ENCODE measurements around the gene HDAC4. TPM values are rescaled to one million over a fixed set of nuclear protein-coding genes. Genes with fewer than 3 reads are reported as not detected.

Gene HDAC4
- total RNA-seq, 1 experiment from 2014 or later: 40.1 TPM

GRCh38 chr2:239020541-239021041, 380.2 kb downstream of the HDAC4 start:
- Histone ChIP-seq H3K4me3 (ENCODE audit: low read depth in 2 of 2, low read length in 2 of 2) (no peak overlapping the region), H3K9me3 (ENCODE audit: control insufficient read depth, insufficient read depth, low read depth, low read length) (no peaks in the 10 kb centered on the region), H3K27me3 (ENCODE audit: control insufficient read depth, insufficient read depth, low read length) (no peaks in the 10 kb centered on the region; the same call in 1 of the 2 replicates), H3K27ac (ENCODE audit: low read length) (no peak overlapping the region), H3K4me1 (ENCODE audit: control insufficient read depth, insufficient read depth, low read length) (no peaks in the 10 kb centered on the region), H3K36me3 (ENCODE audit: control insufficient read depth, insufficient read depth, low read length) (no peaks in the 10 kb centered on the region)
- TF ChIP-seq POLR2AphosphoS5 (IDR thresholded peaks at IDR 0.05; ENCODE audit: low read depth, low read length) (no peak), CTCF (IDR thresholded peaks at IDR 0.05) (no peak), TCF7L2 (IDR thresholded peaks at IDR 0.05; ENCODE audit: low read depth, low read length) (no peak), REST (IDR thresholded peaks at IDR 0.05; ENCODE audit: insufficient read depth in 1 of 2, low read depth in 2 of 2, low read length in 1 of 2) (no peak), SIN3A (IDR thresholded peaks at IDR 0.05; ENCODE audit: borderline replicate concordance, insufficient read depth, low read depth, low read length) (no peak)
- POLR2A ChIA-PET: interaction anchor here (0.7 kb wide), 1 partner anchor 339 kb away, joined by 4 read pairs; no protein-coding TSS in a partner anchor
- intact Hi-C loops (cut with micrococcal nuclease; ENCODE audit: unreplicated experiment) (no loop called here), in situ Hi-C loops (cut with HindIII; ENCODE audit: low pct_unique_long_range_greater_than_20kb, low sequenced_read_pairs) (no loop called here)
- BruUV-seq (replicated peaks): no TSS peak
- DNase-seq (ENCODE audit: low read depth, low spot score) (no peak), ATAC-seq (no peak)
- CTCF ChIA-PET: no interaction called here

GRCh38 chr2:239019183-239019581, 381.6 kb downstream of the HDAC4 start:
- DNase-seq (ENCODE audit: low read depth, low spot score): no peak
- in situ Hi-C loops (cut with HindIII; ENCODE audit: low pct_unique_long_range_greater_than_20kb, low sequenced_read_pairs): no loop called here
- CTCF ChIA-PET: no interaction called here
- no peak for TF ChIP-seq SIN3A (IDR thresholded peaks at IDR 0.05; ENCODE audit: borderline replicate concordance, insufficient read depth, low read depth, low read length)
- TF ChIP-seq REST (IDR thresholded peaks at IDR 0.05; ENCODE audit: insufficient read depth in 1 of 2, low read depth in 2 of 2, low read length in 1 of 2): no peak
- TF ChIP-seq POLR2AphosphoS5 (IDR thresholded peaks at IDR 0.05; ENCODE audit: low read depth, low read length): no peak
- no peak for TF ChIP-seq CTCF (IDR thresholded peaks at IDR 0.05)
- TF ChIP-seq TCF7L2 (IDR thresholded peaks at IDR 0.05; ENCODE audit: low read depth, low read length): no peak
- no peak overlapping the region for H3K27ac ChIP-seq (ENCODE audit: low read length)
- no peaks in the 10 kb centered on the region for H3K4me1 ChIP-seq (ENCODE audit: control insufficient read depth, insufficient read depth, low read length)
- ATAC-seq: no peak
- BruUV-seq (replicated peaks): no TSS peak
- H3K27me3 ChIP-seq (ENCODE audit: control insufficient read depth, insufficient read depth, low read length): no peaks in the 10 kb centered on the region; the same call in 1 of the 2 replicates
- no peak overlapping the region for H3K4me3 ChIP-seq (ENCODE audit: low read depth in 2 of 2, low read length in 2 of 2)
- no peaks in the 10 kb centered on the region for H3K9me3 ChIP-seq (ENCODE audit: control insufficient read depth, insufficient read depth, low read depth, low read length)
- intact Hi-C loops (cut with micrococcal nuclease; ENCODE audit: unreplicated experiment): no loop called here
- POLR2A ChIA-PET: no interaction called here
- no peaks in the 10 kb centered on the region for H3K36me3 ChIP-seq (ENCODE audit: control insufficient read depth, insufficient read depth, low read length)
